HG03135 (cell line): ENCODE data around the gene FLG2.

Experiments used
- ATAC-seq: cut with Tn5 transposase; IDR thresholded peaks from one replicate; pipeline ENCODE4 v1.9.1; 2021; ENCODE audit warnings: mild to moderate bottlenecking, moderate library complexity; ENCODE audit not compliant: unreplicated experiment

Gene FLG2

GRCh38 chr1:152359906-152360305 is at the start of gene FLG2:
TSS of gene FLG2 (minus strand) at chr1:152360006. CDS start at chr1:152358884, 1,122 bp downstream.
- ATAC-seq, result no peak

- no peak for ATAC-seq
Measured at GRCh38 chr1:152408664-152409063, 48.9 kb upstream of the FLG2 start.

GRCh38 chr1:152398812-152399698 is 39.2 kb upstream of the FLG2 start:
- ATAC-seq, result no peak

- no peak for ATAC-seq
Measured at GRCh38 chr1:152397474-152397873, 37.7 kb upstream of the FLG2 start.

GRCh38 chr1:152394151-152394550 is 34.3 kb upstream of the FLG2 start:
- no peak for ATAC-seq

- no peak for ATAC-seq
Measured at GRCh38 chr1:152392909-152393308, 33.1 kb upstream of the FLG2 start.

GRCh38 chr1:152388889-152389288 is 29.1 kb upstream of the FLG2 start:
- no peak for ATAC-seq

- no peak for ATAC-seq
Measured at GRCh38 chr1:152386940-152387339, 27.1 kb upstream of the FLG2 start.

- ATAC-seq, result no peak
Measured at GRCh38 chr1:152380932-152381331, 21.1 kb upstream of the FLG2 start.

GRCh38 chr1:152374451-152374850 is 14.6 kb upstream of the FLG2 start:
- ATAC-seq, result no peak

GRCh38 chr1:152372672-152373071 is 12.9 kb upstream of the FLG2 start:
- ATAC-seq, result no peak

- no peak for ATAC-seq
Measured at GRCh38 chr1:152367436-152367835, 7.6 kb upstream of the FLG2 start.

- ATAC-seq, result no peak
Measured at GRCh38 chr1:152356736-152357135, 3.1 kb downstream of the FLG2 start.

GRCh38 chr1:152349611-152350010 is 10.2 kb downstream of the FLG2 start:
- ATAC-seq, result no peak

GRCh38 chr1:152348447-152348846 is 11.4 kb downstream of the FLG2 start:
- no peak for ATAC-seq

- ATAC-seq, result no peak
Measured at GRCh38 chr1:152347116-152347728, 12.6 kb downstream of the FLG2 start.

- ATAC-seq, result no peak
Measured at GRCh38 chr1:152344438-152344837, 15.4 kb downstream of the FLG2 start.

GRCh38 chr1:152343006-152343405 is 16.8 kb downstream of the FLG2 start:
- ATAC-seq, result no peak

GRCh38 chr1:152335399-152335798 is 24.4 kb downstream of the FLG2 start:
- ATAC-seq, result no peak

GRCh38 chr1:152328801-152329391 is 30.9 kb downstream of the FLG2 start:
- ATAC-seq, result no peak

- no peak for ATAC-seq
Measured at GRCh38 chr1:152325111-152325510, 34.7 kb downstream of the FLG2 start, which contains the start of gene FLG. TSS of gene FLG (minus strand) at chr1:152325239. CDS start at chr1:152315456, 9,783 bp downstream.

GRCh38 chr1:152313970-152314369 is 45.8 kb downstream of the FLG2 start:
- no peak for ATAC-seq
